HG03520 (cell line): ENCODE results near the gene TXNRD2.

Experiments
- ATAC-seq: cut with Tn5 transposase; IDR thresholded peaks from one replicate; pipeline ENCODE4 v1.9.1; 2021; ENCODE audit warnings: mild to moderate bottlenecking, moderate library complexity; ENCODE audit not compliant: unreplicated experiment

Gene TXNRD2

GRCh38 chr22:19941365-19942082, at the start of gene TXNRD2, which contains the start of gene COMT:
Gene TXNRD2 (minus strand): TSS chr22:19941818. CDS start chr22:19941803, 15 bp downstream.
Gene COMT (plus strand): TSS chr22:19941772. CDS start chr22:19962527, 20,755 bp downstream.
- no peak for ATAC-seq

GRCh38 chr22:19991395-19991644, 49.7 kb upstream of the TXNRD2 start:
- no peak for ATAC-seq

GRCh38 chr22:19990609-19991394, 49.2 kb upstream of the TXNRD2 start:
- ATAC-seq: no peak

GRCh38 chr22:19990188-19990587, 48.6 kb upstream of the TXNRD2 start:
- ATAC-seq: no peak

- ATAC-seq: no peak
These were observed 48.1 kb upstream of the TXNRD2 start for GRCh38 chr22:19989725-19990067.

- no peak for ATAC-seq
These were observed 47.5 kb upstream of the TXNRD2 start for GRCh38 chr22:19988965-19989724.

GRCh38 chr22:19988331-19988808, 46.8 kb upstream of the TXNRD2 start:
- no peak for ATAC-seq

GRCh38 chr22:19987394-19988306, 46.0 kb upstream of the TXNRD2 start:
- ATAC-seq: no peak

GRCh38 chr22:19986410-19987341, 45.1 kb upstream of the TXNRD2 start:
- no peak for ATAC-seq

GRCh38 chr22:19986011-19986409, 44.4 kb upstream of the TXNRD2 start:
- ATAC-seq: no peak

GRCh38 chr22:19984851-19985811, 43.5 kb upstream of the TXNRD2 start:
- ATAC-seq: no peak

- no peak for ATAC-seq
These were observed 42.7 kb upstream of the TXNRD2 start for GRCh38 chr22:19984201-19984753.

GRCh38 chr22:19983741-19984140, 42.1 kb upstream of the TXNRD2 start:
- no peak for ATAC-seq

GRCh38 chr22:19982991-19983578, 41.5 kb upstream of the TXNRD2 start:
- ATAC-seq: no peak

- ATAC-seq: no peak
These were observed 40.6 kb upstream of the TXNRD2 start for GRCh38 chr22:19981961-19982920.

- ATAC-seq: no peak
These were observed 39.7 kb upstream of the TXNRD2 start for GRCh38 chr22:19981171-19981960.
